Activated T-cell treated with anti-CD3 and anti-CD28 coated beads for 48 hours (primary cell): ENCODE measurements around the gene ZFP64.
"Not testable (repeated sequence)": the region's sequence is repeated elsewhere in the genome, so short reads cannot be mapped to it uniquely, and the experiment has no call there.

Source experiments
- DNase-seq: peaks from one replicate; pipeline ENCODE4 v3.0.0-alpha.2; 2020; ENCODE audit warnings: low read depth

ZFP64 gene

GRCh38 chr20:52204136-52204535 lies 12.6 kb upstream of the ZFP64 start:
- no peak for DNase-seq

- DNase-seq: no peak
Measured at GRCh38 chr20:52201395-52201794, 9.8 kb upstream of the ZFP64 start.

- no peak for DNase-seq
Measured at GRCh38 chr20:52200870-52201269, 9.3 kb upstream of the ZFP64 start.

DNA sequence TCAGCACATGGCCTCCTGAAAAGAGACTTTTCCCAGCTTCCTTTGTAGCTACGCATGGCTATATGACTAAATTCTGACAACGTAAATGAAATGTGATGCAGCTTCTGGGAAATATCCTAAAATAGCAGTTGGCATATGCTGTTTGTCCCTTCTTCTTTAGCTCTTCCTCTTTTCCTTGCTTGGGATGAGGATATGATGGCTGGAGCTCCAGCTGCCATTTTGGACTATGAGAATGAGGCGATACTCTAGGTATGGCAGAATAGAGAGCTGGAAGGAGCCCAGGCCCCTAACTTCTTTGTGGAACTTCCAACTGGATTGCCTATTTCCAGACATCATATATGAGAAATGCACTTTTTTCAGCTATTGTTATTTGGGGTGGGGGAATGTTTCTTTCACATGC lies 5.3 kb upstream of the ZFP64 start:
- no peak for DNase-seq

DNA sequence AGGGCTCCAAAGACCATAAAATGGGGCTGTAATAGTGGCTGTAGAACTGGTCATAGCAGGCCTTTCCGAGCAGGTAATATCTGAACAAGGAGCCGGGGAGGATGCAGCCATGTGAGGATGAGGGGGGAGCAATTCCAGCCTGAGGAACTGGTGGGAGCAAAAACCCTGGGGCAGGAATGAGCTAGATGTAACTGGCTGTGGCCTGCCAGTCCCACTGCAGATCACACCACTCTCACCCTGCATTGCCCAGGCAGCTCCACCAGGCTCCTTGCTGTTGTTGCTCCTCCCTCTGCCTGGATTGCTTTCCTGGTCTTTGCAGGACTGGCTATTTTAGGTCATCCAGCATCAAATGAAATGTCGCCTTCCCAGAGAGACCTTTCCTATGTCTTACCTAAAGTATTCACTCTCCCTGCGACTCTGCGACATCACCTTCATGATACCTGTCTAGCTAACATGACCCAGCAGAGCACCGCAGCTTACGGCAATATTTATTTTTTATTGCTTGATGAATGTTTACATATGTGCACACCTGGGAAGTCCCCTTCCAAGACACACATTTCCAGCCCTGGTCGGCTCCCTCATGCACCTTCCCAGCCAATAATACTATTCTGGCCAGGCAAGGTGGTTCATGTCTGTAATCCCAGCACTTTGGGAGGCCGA lies 2.4 kb upstream of the ZFP64 start:
- no peak for DNase-seq

GRCh38 chr20:52193133-52193532 lies 1.6 kb upstream of the ZFP64 start:
- DNase-seq: no peak

GRCh38 chr20:52192719-52193007 lies 1.1 kb upstream of the ZFP64 start:
- not testable (repeated sequence) for DNase-seq

DNA sequence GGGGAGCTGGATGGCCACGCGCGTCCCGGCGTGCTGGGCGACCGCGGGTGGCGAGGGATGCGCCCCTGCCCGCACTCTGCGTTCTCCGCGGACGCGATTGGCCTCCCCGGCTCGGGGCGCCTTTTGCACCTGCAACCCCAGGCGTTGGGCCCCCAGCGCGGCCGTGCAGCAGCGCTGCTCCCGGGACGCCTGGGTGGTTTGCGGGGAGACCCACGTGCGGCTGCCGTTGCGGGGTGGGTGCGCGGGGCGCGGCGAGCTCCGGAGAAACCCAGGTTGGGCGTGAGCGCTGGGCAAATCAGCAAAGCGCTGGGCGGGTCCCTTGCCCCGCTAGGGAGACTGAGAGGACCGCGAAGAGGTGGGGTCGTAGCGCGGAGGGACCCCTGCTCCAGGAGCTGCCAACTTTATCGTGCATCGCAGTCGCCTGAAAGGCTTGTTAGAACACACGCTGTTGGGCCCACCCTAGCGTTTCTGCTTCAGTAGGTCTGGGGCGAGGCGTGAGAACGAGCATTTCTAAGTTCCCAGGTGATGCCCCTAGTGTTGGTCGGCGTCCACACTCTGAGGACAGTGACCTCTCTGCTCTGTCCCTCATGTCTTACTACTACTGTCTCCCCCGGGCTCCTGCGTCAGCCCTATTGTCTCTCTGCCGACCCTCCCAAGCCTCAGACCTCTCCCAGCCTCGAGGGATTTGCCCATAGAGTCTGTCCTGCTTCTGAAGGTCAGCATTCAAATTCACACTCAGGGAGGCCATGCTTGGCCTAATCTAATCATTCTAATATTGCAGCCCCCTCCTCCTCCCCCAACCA lies 538 bp upstream of the ZFP64 start:
- DNase-seq: no peak

DNA sequence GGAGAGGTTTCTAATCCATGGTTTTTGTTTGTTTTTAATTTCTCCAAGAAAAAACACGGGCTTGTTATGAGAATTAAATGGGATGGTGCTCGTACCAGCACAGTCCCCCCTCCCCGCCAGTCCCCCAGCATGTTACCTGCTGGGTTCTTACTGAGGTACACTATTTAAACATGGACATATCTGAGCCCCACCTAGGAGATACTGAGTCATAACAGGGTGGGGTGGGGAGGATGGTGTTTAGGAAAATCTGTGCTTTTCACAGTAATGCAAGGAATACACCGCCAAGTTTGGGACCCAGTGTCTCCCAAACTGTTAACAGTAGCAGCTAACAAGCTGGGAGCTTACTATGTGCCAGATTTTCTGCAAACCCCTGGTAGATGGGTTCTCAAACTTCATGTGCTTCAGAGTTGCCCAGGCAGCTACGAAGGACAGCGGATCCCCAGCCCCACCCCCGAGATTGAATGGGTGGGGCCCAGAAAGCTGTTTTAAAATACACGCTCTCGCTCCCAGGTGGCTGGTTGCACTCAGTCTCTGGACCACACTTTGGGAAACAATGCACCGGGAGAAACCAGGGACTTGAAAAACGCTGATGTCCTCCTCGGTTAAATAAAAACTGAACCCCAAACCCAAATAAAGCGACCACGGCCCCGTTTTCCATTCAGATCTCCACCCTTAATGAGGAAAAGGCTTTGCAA lies 995 bp downstream of the ZFP64 start:
- DNase-seq: peak; percentile 35

- no peak for DNase-seq
Measured at GRCh38 chr20:52181766-52182165, 9.8 kb downstream of the ZFP64 start.

DNA sequence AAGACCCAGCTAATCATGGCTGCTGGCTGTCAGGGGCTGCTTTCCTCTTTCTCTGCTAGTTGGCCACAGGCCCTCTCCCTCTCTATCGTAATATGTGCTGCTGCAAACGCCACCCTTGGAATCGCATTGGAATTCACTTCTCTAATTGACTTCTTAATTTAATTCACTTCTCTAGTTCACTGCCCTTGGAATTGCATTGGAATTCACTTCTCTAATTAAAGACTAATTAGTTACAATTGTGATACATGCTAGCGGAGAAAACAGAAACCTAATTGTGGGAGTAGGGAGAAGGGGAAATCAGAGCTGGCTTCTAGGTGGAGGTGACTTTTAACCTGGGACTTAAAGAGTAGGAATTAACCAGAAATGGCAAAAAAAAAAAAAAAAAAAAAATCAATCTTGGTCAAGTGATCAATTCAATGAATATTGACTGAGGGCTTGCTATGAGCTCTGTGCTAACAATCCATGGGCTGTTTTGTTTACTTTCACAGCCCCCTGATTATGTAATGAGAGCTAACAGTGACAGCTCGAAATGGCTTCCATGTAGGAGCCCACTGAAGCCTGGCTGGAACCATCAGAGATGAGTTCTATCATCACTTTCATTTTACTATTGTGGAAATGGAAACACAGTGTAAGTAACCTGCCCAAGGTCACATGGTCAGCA lies 11.3 kb downstream of the ZFP64 start:
- DNase-seq: no peak

- DNase-seq: no peak
Measured at GRCh38 chr20:52179331-52180179, 12.0 kb downstream of the ZFP64 start.

DNA sequence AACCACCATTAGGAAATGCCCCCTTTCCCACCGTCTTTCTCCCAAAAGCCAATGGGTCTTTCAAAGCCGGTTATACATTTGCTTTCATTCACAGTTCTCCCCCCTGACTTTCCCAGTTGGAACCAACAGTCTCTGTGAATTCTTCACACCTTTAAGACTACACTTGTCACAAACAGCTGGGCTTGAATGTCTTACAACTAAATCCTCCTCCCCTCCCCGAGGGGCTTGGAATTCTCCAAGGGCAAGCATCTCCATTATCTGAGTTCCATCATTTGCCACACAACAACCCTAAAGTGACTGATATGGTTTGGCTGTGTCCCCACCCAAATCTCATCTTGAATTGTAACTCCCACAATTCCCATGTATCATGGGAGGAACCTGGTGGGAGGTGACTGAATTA lies 12.9 kb downstream of the ZFP64 start:
- DNase-seq: no peak

DNA sequence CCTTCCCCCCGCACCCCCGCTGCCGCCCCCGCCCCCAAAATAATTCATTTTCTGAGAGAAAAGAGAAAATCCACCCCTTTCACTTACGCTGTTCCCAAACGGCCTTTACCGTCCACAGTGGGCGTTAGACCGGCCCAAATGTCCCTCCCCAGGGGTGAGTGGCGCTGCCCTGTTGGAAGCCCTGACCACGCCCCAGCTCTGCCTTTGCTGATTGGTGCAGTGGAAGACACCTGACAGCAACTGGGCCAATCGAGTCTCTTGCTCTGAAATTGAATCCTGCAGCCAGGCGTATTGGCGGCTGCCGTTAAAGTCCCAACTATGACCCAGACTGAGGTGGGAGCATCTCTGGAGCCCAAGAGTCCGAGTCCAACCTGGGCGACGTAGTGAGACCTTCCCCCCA lies 15.7 kb downstream of the ZFP64 start:
- DNase-seq: no peak

GRCh38 chr20:52172392-52173047 lies 19.1 kb downstream of the ZFP64 start:
- DNase-seq: no peak

DNA sequence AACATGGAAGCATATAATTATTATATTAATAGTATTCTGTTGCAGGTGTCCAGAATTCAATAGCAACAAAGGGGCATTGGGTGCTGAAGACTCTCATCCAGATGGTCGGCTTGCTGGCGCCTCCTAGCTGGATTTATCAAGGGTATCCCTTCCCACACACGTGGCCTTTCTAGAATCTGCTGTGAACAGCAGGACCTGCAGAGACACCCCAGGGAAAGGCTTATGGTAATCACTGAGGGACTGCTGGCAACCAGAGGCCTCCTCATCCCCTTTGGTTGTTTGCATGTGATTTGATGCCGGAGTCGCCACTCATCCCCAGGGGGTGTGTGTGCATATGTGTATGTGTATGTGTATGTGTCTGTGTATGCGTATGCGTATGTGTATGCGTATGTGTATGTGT lies 20.6 kb downstream of the ZFP64 start:
- DNase-seq: no peak

DNA sequence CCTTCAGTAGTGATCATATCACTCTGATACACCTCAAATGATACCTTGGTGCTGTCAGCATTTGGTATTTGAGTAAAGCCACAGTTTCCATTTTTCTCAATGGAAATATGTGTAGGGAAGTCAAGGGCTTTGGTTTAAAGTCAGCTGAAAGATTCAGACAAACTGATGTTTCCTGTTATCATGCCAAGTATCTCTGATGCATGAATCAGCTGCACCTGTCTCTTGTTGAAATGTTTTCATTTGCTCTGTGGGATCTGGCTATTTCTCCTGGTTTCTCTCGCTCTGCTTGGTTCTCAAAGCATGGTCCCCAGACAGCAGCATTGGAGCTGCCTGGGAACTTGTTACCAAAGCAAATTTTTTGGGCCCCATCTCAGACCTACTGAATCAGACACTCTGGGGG lies 23.5 kb downstream of the ZFP64 start:
- no peak for DNase-seq

- DNase-seq: no peak
Measured at GRCh38 chr20:52167232-52167840, 24.2 kb downstream of the ZFP64 start.

DNA sequence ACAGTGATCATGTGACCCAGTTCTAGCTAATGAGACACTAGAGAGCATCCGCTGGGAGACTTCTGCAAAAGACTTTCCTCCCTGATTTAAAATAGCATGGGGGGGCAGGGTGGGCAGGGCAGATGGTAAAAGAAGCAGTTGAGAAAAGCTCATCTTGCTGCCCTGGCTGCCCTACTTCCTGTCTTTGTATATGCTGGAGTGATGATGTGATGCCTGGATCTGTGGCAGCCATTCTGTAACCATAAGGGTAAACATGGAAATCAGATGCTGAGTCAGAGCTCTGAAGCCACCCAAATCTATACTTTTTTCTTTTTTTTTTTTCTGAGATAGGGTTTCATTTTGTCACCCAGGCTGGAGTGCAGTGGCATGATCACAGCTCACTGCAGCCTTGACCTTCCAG lies 25.4 kb downstream of the ZFP64 start:
- no peak for DNase-seq

- DNase-seq: no peak
Measured at GRCh38 chr20:52160621-52161204, 30.9 kb downstream of the ZFP64 start.
